A549 (cell line): Measurements from ENCODE around the gene ACAD8.
"Not testable (repeated sequence)": the region's sequence is repeated elsewhere in the genome, so short reads cannot be mapped to it uniquely, and the experiment has no call there.

Source experiments
- CHD2 ChIP-seq: fragments of 150-350 bp; IDR thresholded peaks from 2 replicates; pipeline ENCODE4 v1.6.1; 2014; ENCODE audit warnings: low read length; ENCODE audit not compliant: partially characterized antibody
- EHMT2 ChIP-seq: fragments of 200-600 bp; sonication (generic); IDR thresholded peaks from 2 replicates; pipeline ENCODE4 v1.6.1; 2016; ENCODE audit warnings: antibody characterized with exemption, low read depth, mild to moderate bottlenecking, moderate library complexity
- EP300 ChIP-seq, 2 experiments: fragments of >200 bp; sonication (Bioruptor Twin); formaldehyde crosslinking; IDR thresholded peaks; 2 replicates in 1 of 2; 3 replicates in 1 of 2; pipeline ENCODE4 v1.6.1; 2016 to 2017
- JUNB ChIP-seq: fragments of >200 bp; sonication (Bioruptor Twin); formaldehyde crosslinking; IDR thresholded peaks from 2 replicates; pipeline ENCODE4 v1.6.1; 2016
- NFE2L2 ChIP-seq: fragments of 150-350 bp; conservative IDR thresholded peaks from 2 replicates; pipeline ENCODE4 v1.6.1; 2014; ENCODE audit warnings: low read length
- POLR2A ChIP-seq: IDR thresholded peaks from 2 replicates; pipeline ENCODE4 v1.6.1; 2012; ENCODE audit warnings: mild to moderate bottlenecking, low read length
- POLR2AphosphoS2 ChIP-seq: conservative IDR thresholded peaks from 2 replicates; pipeline ENCODE4 v1.6.1; 2012; ENCODE audit warnings: low read length, improper control_type of control experiment, inconsistent platforms
- RAD21 ChIP-seq, 2 experiments: fragments of >200 bp in 1 of 2; sonication (Bioruptor Twin) in 1 of 2; formaldehyde crosslinking in 1 of 2; IDR thresholded peaks in 1 of 2; conservative IDR thresholded peaks in 1 of 2; 2 replicates in 1 of 2; 3 replicates in 1 of 2; pipeline ENCODE4 v1.6.1; 2012 to 2018; ENCODE audit warnings: inconsistent platforms in 1 of 2
- SREBF2 ChIP-seq: fragments of 450-650 bp; IDR thresholded peaks from 2 replicates; pipeline ENCODE4 v1.6.1; 2014; ENCODE audit warnings: mild to moderate bottlenecking, moderate library complexity
- TFCP2L1 ChIP-seq: fragments of 250-450 bp; sonication (Bioruptor Pico); IDR thresholded peaks from 2 replicates; pipeline ENCODE4 v1.5.0; 2021; ENCODE audit warnings: mild to moderate bottlenecking
- TF ChIP-seq, protein P1 (sequence below): fragments of >200 bp; sonication (Bioruptor Twin); formaldehyde crosslinking; IDR thresholded peaks from 3 replicates; pipeline ENCODE4 v1.5.1; 2016
- TF ChIP-seq, protein P2 (sequence below): IDR thresholded peaks from 2 replicates; pipeline ENCODE4 v1.6.1; 2012

DNA sequence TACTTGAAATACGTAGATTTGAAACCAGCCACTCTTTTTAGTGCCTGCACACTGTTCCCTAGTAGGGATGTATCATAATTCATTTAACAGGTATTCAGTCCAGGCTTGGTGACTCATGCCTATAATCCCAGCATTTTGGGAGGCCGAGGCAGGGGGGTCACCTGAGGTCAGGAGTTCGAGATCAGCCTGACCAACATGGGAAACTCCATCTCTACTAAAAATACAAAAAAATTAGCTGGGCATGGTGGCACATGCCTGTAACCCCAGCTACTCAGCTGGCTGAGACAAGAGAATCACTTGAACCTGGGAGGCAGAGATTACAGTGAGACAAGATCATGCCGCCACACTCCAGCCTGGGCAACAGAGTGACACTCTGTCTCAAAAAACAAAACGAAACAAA, 31.0 kb downstream of the ACAD8 start:
- TF ChIP-seq, protein P1, sequence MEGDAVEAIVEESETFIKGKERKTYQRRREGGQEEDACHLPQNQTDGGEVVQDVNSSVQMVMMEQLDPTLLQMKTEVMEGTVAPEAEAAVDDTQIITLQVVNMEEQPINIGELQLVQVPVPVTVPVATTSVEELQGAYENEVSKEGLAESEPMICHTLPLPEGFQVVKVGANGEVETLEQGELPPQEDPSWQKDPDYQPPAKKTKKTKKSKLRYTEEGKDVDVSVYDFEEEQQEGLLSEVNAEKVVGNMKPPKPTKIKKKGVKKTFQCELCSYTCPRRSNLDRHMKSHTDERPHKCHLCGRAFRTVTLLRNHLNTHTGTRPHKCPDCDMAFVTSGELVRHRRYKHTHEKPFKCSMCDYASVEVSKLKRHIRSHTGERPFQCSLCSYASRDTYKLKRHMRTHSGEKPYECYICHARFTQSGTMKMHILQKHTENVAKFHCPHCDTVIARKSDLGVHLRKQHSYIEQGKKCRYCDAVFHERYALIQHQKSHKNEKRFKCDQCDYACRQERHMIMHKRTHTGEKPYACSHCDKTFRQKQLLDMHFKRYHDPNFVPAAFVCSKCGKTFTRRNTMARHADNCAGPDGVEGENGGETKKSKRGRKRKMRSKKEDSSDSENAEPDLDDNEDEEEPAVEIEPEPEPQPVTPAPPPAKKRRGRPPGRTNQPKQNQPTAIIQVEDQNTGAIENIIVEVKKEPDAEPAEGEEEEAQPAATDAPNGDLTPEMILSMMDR: not testable (repeated sequence)
- not testable (repeated sequence) for TF ChIP-seq EHMT2; POLR2AphosphoS2; EP300 (IDR thresholded peaks at IDR 0.05); POLR2A; TFCP2L1 (CRISPR knock-in tag); RAD21 (conservative IDR thresholded peaks at IDR 0.05 in 1 of 2, IDR thresholded peaks at IDR 0.05 in 1 of 2); CHD2; SREBF2; JUNB; NFE2L2
- TF ChIP-seq, protein P2, sequence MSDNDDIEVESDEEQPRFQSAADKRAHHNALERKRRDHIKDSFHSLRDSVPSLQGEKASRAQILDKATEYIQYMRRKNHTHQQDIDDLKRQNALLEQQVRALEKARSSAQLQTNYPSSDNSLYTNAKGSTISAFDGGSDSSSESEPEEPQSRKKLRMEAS: not testable (repeated sequence)
